ENCODE data around the gene IL18R1.

The IL18R1 gene

DNA sequence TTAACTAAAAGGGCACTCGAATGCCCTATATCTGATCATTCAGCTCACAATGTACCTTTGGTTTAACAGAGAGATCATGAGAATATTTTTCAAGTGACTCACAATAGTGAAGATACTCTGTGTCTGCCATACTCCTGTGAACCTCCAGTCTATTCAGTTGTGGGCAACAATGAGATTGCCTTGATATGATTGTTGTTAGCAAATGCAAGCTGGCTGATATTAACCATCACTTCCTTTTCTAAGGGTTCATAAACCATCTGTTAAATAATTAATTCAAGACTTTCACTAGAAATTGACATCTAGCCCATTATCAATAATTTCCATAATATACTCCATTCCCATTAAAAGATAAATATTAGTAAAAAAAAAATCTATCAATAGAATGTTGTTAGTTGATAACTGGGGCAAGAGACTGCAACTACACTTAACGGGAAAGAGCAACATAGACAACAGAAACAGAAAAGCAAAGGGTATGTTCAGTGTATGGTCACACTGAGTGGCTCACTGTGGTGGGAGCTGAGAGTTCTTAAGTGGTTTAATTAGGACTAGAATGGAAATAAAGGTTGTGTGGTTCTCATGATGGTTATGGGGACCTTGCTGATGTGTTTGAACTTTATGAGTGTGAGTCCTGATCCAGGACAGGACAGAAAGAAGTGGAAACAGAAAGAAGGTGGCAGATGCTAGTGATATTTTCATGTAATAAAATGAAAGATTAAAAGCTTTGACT, 79.2 kb downstream of the IL18R1 start:
- no peak for DNase-seq (ENCODE audit: low read depth in 2 of 2)

DNA sequence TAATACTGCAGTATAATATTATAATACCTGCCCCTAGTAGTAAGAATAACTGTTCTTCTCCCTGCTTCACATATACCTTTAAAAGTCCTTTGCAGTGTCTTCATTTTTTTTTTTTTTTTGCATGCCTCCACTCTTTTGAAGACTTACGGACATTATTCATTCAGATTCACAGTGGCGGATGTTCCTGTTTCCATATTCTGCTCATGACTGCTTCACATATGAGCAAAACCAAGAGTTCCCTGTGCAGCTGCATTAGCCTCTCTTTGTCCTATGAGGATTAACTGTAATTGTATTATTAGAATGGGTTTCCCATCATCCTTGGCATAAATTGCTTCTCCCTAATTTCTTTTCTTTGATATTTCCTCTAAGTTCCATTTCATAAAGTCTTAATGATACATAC, 80.1 kb downstream of the IL18R1 start:
- DNase-seq (ENCODE audit: low read depth in 2 of 2) = no peak

DNA sequence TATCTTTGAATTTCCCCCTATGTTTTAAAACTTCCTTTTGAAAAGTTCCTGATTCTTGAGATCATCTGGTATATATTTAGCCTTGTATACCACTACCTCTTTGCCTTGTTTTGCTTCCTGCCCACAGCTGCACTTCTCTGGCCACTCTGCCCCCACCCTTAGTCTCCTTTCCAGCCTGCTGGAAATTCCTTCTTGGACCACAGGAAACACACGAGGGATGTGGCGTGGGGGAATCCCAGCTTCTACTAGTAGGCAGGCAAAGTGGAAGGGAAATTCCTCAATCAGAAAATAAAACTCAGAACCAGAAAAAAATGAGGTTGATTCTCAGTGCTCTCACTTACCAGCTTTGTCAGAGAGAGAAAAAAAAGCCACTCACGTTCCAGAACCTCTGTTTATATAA, 80.7 kb downstream of the IL18R1 start:
- DNase-seq (ENCODE audit: low read depth in 2 of 2) = no peak

- no peak for DNase-seq (ENCODE audit: low read depth in 2 of 2)
Measured at GRCh38 chr2:102437122-102437521, 81.5 kb downstream of the IL18R1 start.

- no peak for DNase-seq (ENCODE audit: low read depth in 2 of 2)
Measured at GRCh38 chr2:102438111-102438510, 82.5 kb downstream of the IL18R1 start.

GRCh38 chr2:102438578-102438977, 83.0 kb downstream of the IL18R1 start:
- DNase-seq (ENCODE audit: low read depth in 2 of 2) = no peak

GRCh38 chr2:102439065-102439695, 83.6 kb downstream of the IL18R1 start:
- no peak for DNase-seq (ENCODE audit: low read depth in 2 of 2)

GRCh38 chr2:102442967-102443828, 87.6 kb downstream of the IL18R1 start:
- DNase-seq (ENCODE audit: low read depth in 2 of 2) = peak in 1 of 2 donors; percentile 37

GRCh38 chr2:102444233-102444632, 88.6 kb downstream of the IL18R1 start:
- DNase-seq (ENCODE audit: low read depth in 2 of 2) = no peak

DNA sequence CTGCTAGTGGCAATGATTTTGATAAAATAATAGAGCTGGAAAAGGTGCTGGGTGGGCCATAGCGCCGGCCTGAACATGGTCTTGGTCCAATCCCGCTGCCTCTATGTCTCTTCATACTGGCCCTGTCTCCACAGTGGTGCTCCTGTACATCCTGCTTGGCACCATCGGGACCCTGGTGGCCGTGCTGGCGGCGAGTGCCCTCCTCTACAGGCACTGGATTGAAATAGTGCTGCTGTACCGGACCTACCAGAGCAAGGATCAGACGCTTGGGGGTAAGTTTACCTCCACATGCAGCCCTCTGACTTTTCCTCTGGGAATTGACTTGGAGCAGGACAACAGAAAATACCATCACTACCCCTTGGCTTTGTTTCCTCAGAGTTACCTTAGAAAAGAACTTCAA, 91.3 kb downstream of the IL18R1 start:
- no peak for DNase-seq (ENCODE audit: low read depth in 2 of 2)

All from stimulated activated CD4-positive, alpha-beta T cell treated with anti-CD3 and anti-CD28 coated beads, Interleukin-15, amount 100 ng/mL, for 48 hours (primary cell).